ENCODE data around the gene FAM234B.

The FAM234B gene

GRCh38 chr12:13093848-13094220 is 49.7 kb downstream of the FAM234B start:
- no peak for DNase-seq

- no peak for DNase-seq
These were observed 50.2 kb downstream of the FAM234B start for GRCh38 chr12:13094367-13094766.

GRCh38 chr12:13095266-13095995 is 51.2 kb downstream of the FAM234B start:
- DNase-seq, result peak; percentile 75

GRCh38 chr12:13097491-13098011 is 53.4 kb downstream of the FAM234B start:
- DNase-seq, result no peak

- peak; percentile 47 for DNase-seq
These were observed 55.1 kb downstream of the FAM234B start for GRCh38 chr12:13099066-13099843.

GRCh38 chr12:13099844-13100604 is 55.8 kb downstream of the FAM234B start:
- DNase-seq, result peak; percentile 55

- DNase-seq, result no peak
These were observed 56.4 kb downstream of the FAM234B start for GRCh38 chr12:13100605-13100881.

- peak; percentile 96 for DNase-seq
These were observed 56.9 kb downstream of the FAM234B start for GRCh38 chr12:13100882-13101769.

- no peak for DNase-seq
These were observed 57.7 kb downstream of the FAM234B start for GRCh38 chr12:13101821-13102375.

GRCh38 chr12:13102461-13103195 is 58.4 kb downstream of the FAM234B start:
- peak; percentile 63 for DNase-seq

- no peak for DNase-seq
These were observed 59.3 kb downstream of the FAM234B start, which contains the start of gene GSG1 for GRCh38 chr12:13103391-13104033. Gene GSG1 (minus strand): TSS chr12:13103667. CDS start chr12:13103512, 155 bp downstream.

GRCh38 chr12:13104409-13104808 is 60.2 kb downstream of the FAM234B start:
- DNase-seq, result no peak

- no peak for DNase-seq
These were observed 61.6 kb downstream of the FAM234B start for GRCh38 chr12:13105781-13106180.

- DNase-seq, result no peak
These were observed 62.5 kb downstream of the FAM234B start for GRCh38 chr12:13106666-13107065.

GRCh38 chr12:13112968-13113367 is 68.8 kb downstream of the FAM234B start:
- no peak for DNase-seq

- DNase-seq, result peak; percentile 91
These were observed 70.3 kb downstream of the FAM234B start for GRCh38 chr12:13114251-13115052.

- DNase-seq, result no peak
These were observed 72.1 kb downstream of the FAM234B start for GRCh38 chr12:13116259-13116658.

- DNase-seq, result peak; percentile 58
These were observed 72.8 kb downstream of the FAM234B start for GRCh38 chr12:13117029-13117428.

- DNase-seq, result no peak
These were observed 75.6 kb downstream of the FAM234B start for GRCh38 chr12:13119826-13120225.

- DNase-seq, result no peak
These were observed 76.2 kb downstream of the FAM234B start for GRCh38 chr12:13120413-13120812.

Data from eye (tissue), 1 donor.